MG63 (cell line): ENCODE measurements around the gene SLC19A1. TPM values are rescaled to one million over a fixed set of nuclear protein-coding genes. Genes with fewer than 3 reads are reported as not detected.

ENCODE experiments used
- DNase-seq: peaks from one replicate; pipeline ENCODE4 v3.0.0-alpha.2; 2020
- H3K27me3 ChIP-seq: fragments of 250-450 bp; sonication (Bioruptor Pico); 2 replicates; pipeline ENCODE4 v1.5.1; 2020; ENCODE audit warnings: mild to moderate bottlenecking, moderate library complexity
- H3K36me3 ChIP-seq: fragments of 250-450 bp; sonication (Bioruptor Pico); 2 replicates; pipeline ENCODE4 v1.5.1; 2020; ENCODE audit warnings: mild to moderate bottlenecking, moderate library complexity
- H3K4me3 ChIP-seq: fragments of 250-450 bp; sonication (Bioruptor Pico); 2 replicates; pipeline ENCODE4 v1.5.1; 2020; ENCODE audit warnings: mild to moderate bottlenecking, moderate library complexity
- H3K9me3 ChIP-seq: fragments of 250-450 bp; sonication (Bioruptor Pico); 2 replicates; pipeline ENCODE4 v1.5.1; 2020; ENCODE audit warnings: mild to moderate bottlenecking, moderate library complexity
- total RNA-seq: library from RNA; depleted of rRNA; stranded (reverse); fragments of >200 nt; shearing (Covaris generic); gene quantifications from 2 replicates; pipeline ENCODE4 v1.2.3, GENCODE V29; 2014; ENCODE audit warnings: low replicate concordance; rRNA removed

The SLC19A1 gene
- total RNA-seq, 1 experiment from 2014 or later, result 26.7 TPM

DNA sequence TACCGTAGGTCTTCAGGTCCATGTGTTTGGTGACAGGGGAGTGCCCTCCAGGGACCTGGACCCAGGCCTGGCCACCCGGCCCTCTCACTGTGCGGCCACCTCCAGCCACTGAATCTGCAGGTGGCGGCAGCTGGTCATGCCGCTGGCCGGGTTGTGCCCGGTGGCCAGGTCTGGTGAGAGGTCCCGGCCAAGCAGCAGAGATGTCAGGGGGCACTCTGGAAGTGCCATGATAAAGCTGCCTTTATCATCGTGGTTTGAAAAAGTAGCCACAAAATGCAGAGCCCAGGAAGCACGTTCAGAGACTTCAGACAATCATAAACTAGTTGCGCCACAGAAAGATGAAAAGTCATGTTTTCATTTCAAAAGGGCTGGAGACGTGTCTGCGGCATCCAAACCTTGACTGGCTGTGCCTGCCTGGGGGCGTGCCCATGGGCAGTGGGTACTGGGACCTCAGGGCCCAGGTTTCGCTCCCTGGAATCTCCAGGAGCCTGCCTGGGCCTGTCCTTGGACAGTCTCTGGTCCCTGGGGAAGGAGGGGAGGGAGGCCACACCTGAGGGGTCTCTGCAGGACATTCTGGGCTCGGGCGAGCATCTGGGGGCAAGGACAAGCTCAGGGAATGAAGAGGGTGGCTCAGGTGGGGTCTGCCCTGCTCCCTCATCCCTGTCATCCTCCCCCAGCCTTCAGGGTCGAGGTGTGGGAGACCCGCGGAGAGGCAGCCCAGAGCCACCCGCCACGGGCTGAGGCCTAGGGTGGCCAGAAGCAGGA is 92.4 kb downstream of the SLC19A1 start:
- H3K4me3 ChIP-seq, result no peak overlapping the region
- H3K27me3 ChIP-seq, result no peaks in the 10 kb centered on the region
- no peak for DNase-seq
- peaks cover 17% of the 10 kb centered on the region for H3K9me3 ChIP-seq
- no peaks in the 10 kb centered on the region for H3K36me3 ChIP-seq

DNA sequence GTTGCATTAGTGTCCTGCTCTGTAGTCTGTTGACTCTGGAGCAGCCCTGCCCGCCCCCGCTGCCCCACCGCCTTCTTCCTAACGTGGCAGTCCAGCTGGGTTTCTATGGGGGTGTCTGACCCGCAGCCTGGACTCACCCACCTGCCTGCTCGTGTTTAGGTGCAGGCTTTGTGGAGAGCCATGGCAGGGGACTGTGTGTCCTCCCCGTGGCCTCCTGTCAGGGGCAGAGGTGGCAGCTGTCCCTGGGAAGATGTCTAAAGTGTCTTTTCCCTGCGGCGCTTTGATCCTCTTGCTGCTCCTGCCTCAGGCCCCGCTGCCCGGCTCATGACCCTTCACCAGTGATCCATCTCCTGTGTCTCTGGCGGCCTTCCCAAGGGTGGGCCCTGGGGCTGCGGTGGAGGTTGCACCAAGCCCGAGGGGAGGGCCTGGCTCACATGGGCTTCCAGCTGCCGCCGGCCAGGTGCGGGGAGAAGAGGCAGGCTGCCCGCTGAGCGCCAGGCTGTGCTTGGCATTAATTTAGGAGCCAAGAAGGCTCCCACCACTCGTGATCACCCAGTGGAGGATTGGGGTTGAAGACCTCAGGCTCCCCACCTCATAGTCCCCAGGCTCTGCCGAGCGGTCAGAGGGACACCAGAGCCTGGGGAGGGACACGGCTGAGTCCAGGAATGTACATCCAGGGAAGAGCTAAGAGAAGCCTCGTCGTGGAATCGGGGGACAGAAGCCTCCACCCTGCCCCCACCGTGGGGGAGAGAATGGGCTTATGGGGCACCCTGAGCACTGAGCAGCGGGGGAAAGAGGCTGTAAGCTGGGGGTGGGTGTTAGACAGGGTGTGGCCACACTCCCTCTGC is 93.2 kb downstream of the SLC19A1 start:
- H3K27me3 ChIP-seq, result no peaks in the 10 kb centered on the region
- no peaks in the 10 kb centered on the region for H3K36me3 ChIP-seq
- H3K9me3 ChIP-seq, result peaks cover 17% of the 10 kb centered on the region
- no peak overlapping the region for H3K4me3 ChIP-seq
- DNase-seq, result no peak

- H3K4me3 ChIP-seq, result no peak overlapping the region
- no peaks in the 10 kb centered on the region for H3K27me3 ChIP-seq
- peaks cover 17% of the 10 kb centered on the region for H3K9me3 ChIP-seq
- no peaks in the 10 kb centered on the region for H3K36me3 ChIP-seq
- no peak for DNase-seq
These were observed 93.9 kb downstream of the SLC19A1 start for GRCh38 chr21:45448283-45448809.

Other genes with a start within 250 kb of the SLC19A1 start
- gene COL18A1, start 137.3 kb downstream of the SLC19A1 start, total RNA-seq, result 22.4 and 26.4 TPM in 2 replicates
- gene PCBP3, start 101.3 kb upstream of the SLC19A1 start, total RNA-seq, result 0.23 TPM in 1 of 2 replicates, not detected in the other